Liver (tissue), 9 donors: ENCODE results near the gene TUBB1. TPM values are rescaled to one million over a fixed set of nuclear protein-coding genes. Genes with fewer than 3 reads are reported as not detected.
A peak's percentile ranks its signal among the peaks of the same experiment; 100 is the strongest.
"Not testable (repeated sequence)": the region's sequence is repeated elsewhere in the genome, so short reads cannot be mapped to it uniquely, and the experiment has no call there.

Experiments
- DNase-seq: peaks from one replicate; pipeline ENCODE4 v3.0.0-alpha.2; 2017; ENCODE audit warnings: low spot score
- H3K27ac ChIP-seq, 2 donors: one replicate each; pipeline ENCODE4 v1.7.0; 2013; ENCODE audit warnings: inconsistent platforms in 2 of 2, low read length in 2 of 2, control low read depth in 1 of 2, low read depth in 1 of 2, mild to moderate bottlenecking in 1 of 2
- H3K27me3 ChIP-seq, 4 donors: one replicate each; pipeline versions ENCODE4 v1.6.1 to v1.7.0; 2013; ENCODE audit warnings: low read length in 3 of 4, inconsistent platforms in 1 of 4, mild to moderate bottlenecking in 1 of 4, moderate library complexity in 1 of 4; ENCODE audit not compliant: control insufficient read depth in 4 of 4, insufficient read depth in 4 of 4
- H3K36me3 ChIP-seq, 4 donors: one replicate each; pipeline versions ENCODE4 v1.6.1 to v1.7.0; 2013; ENCODE audit warnings: low read length in 3 of 4, mild to moderate bottlenecking in 3 of 4, low read depth in 1 of 4, moderate library complexity in 1 of 4; ENCODE audit not compliant: control insufficient read depth in 4 of 4, insufficient read depth in 3 of 4
- H3K4me1 ChIP-seq, 4 donors: one replicate each; pipeline versions ENCODE4 v1.6.1 to v1.7.0; 2013; ENCODE audit warnings: low read length in 3 of 4, mild to moderate bottlenecking in 3 of 4, moderate library complexity in 1 of 4; ENCODE audit not compliant: control insufficient read depth in 4 of 4, insufficient read depth in 4 of 4
- H3K4me3 ChIP-seq, 3 donors: one replicate each; pipeline versions ENCODE4 v1.6.1 to v1.7.0; 2013; ENCODE audit warnings: low read length in 3 of 3, control low read depth in 1 of 3, low read depth in 1 of 3, mild to moderate bottlenecking in 1 of 3
- H3K9ac ChIP-seq, 2 donors: one replicate each; pipeline ENCODE4 v1.7.0; 2013; ENCODE audit warnings: low read length in 2 of 2, mild to moderate bottlenecking in 2 of 2, moderate library complexity in 2 of 2, control low read depth in 1 of 2, low read depth in 1 of 2
- H3K9me3 ChIP-seq, 4 donors: one replicate each; pipeline versions ENCODE4 v1.6.1 to v1.7.0; 2013; ENCODE audit warnings: low read length in 3 of 4; ENCODE audit not compliant: control insufficient read depth in 4 of 4
- EGR1 ChIP-seq, 2 donors: IDR thresholded peaks; 2 replicates each; pipeline ENCODE4 v1.6.1; 2016 to 2018; ENCODE audit warnings: antibody characterized with exemption in 2 of 2, low read depth in 2 of 2
- FOXA1 ChIP-seq: IDR thresholded peaks from 2 replicates; pipeline ENCODE4 v1.6.1; 2016; ENCODE audit warnings: antibody characterized with exemption
- FOXA2 ChIP-seq: IDR thresholded peaks from 2 replicates; pipeline ENCODE4 v1.6.1; 2016; ENCODE audit warnings: antibody characterized with exemption
- GABPA ChIP-seq, 2 donors: IDR thresholded peaks in 1 of 2; conservative IDR thresholded peaks in 1 of 2; 2 replicates each; pipeline ENCODE4 v1.6.1; 2016; ENCODE audit warnings: antibody characterized with exemption in 2 of 2, mild to moderate bottlenecking in 1 of 2, moderate library complexity in 1 of 2
- HNF4A ChIP-seq, 2 donors: conservative IDR thresholded peaks; 2 replicates each; pipeline ENCODE4 v1.6.1; 2016; ENCODE audit warnings: antibody characterized with exemption in 2 of 2, mild to moderate bottlenecking in 2 of 2
- HNF4G ChIP-seq: IDR thresholded peaks from 2 replicates; pipeline ENCODE4 v1.6.1; 2016; ENCODE audit warnings: antibody characterized with exemption
- JUND ChIP-seq, 2 donors: IDR thresholded peaks; 2 replicates each; pipeline ENCODE4 v1.6.1; 2016; ENCODE audit warnings: antibody characterized with exemption in 2 of 2
- NR2F2 ChIP-seq: IDR thresholded peaks from 2 replicates; pipeline ENCODE4 v1.6.1; 2016; ENCODE audit warnings: antibody characterized with exemption
- RAD21 ChIP-seq, 2 donors: IDR thresholded peaks; 2 replicates each; pipeline ENCODE4 v1.6.1; 2016; ENCODE audit warnings: antibody characterized with exemption in 2 of 2, mild to moderate bottlenecking in 2 of 2
- RXRA ChIP-seq, 2 donors: IDR thresholded peaks; 2 replicates each; pipeline ENCODE4 v1.6.1; 2017 to 2018; ENCODE audit warnings: antibody characterized with exemption in 2 of 2, mild to moderate bottlenecking in 1 of 2
- SP1 ChIP-seq: IDR thresholded peaks from 2 replicates; pipeline ENCODE4 v1.6.1; 2018; ENCODE audit warnings: antibody characterized with exemption, mild to moderate bottlenecking
- TAF1 ChIP-seq: conservative IDR thresholded peaks from 2 replicates; pipeline ENCODE4 v1.6.1; 2016; ENCODE audit warnings: antibody characterized with exemption, mild to moderate bottlenecking
- YY1 ChIP-seq: IDR thresholded peaks from 2 replicates; pipeline ENCODE4 v1.6.1; 2016; ENCODE audit warnings: antibody characterized with exemption, mild to moderate bottlenecking
- WGBS: extraction: QIAGEN DNeasy Blood & Tissue Kit; methylation state at CpG from one replicate; pipeline ENCODE4 v1.1.7; 2013; 5-methylcytosine and 5-hydroxymethylcytosine counted together
- polyA plus RNA-seq, 2 donors: library from polyadenylated mRNA; stranded (reverse) in 1 of 2; unstranded in 1 of 2; fragments of 200-250 nt in 1 of 2; fragments of >200 nt in 1 of 2; fragmentation: Nextera tagmentation in 1 of 2; extraction: Ambion mirVana in 1 of 2; gene quantifications; one replicate each; pipeline versions ENCODE4 v1.2.1 to v1.2.3, GENCODE V29; 2013 to 2015
- total RNA-seq, 2 donors: library from RNA; depleted of rRNA; stranded (reverse); fragments of >200 nt; gene quantifications; one replicate each; pipeline ENCODE4 v1.2.3, GENCODE V29; 2014
- TF ChIP-seq, protein P1 (sequence below): IDR thresholded peaks from 2 replicates; pipeline ENCODE4 v1.6.1; 2016; ENCODE audit warnings: antibody characterized with exemption
- TF ChIP-seq, protein P2 (sequence below): fragments of 150-350 bp; IDR thresholded peaks from 2 replicates; pipeline ENCODE4 v1.5.1; 2017; ENCODE audit warnings: improper control_type of control experiment, low read depth, low read length; ENCODE audit not compliant: missing input control
- TF ChIP-seq, protein P3 (sequence below): IDR thresholded peaks from 2 replicates; pipeline ENCODE4 v1.6.1; 2016; ENCODE audit warnings: antibody characterized with exemption, mild to moderate bottlenecking
- TF ChIP-seq, protein P4 (sequence below): IDR thresholded peaks from 2 replicates; pipeline ENCODE4 v1.6.1; 2016; ENCODE audit warnings: antibody characterized with exemption
- donor health status: healthy.
- donor health status: healthy.
- donor health status: healthy.
- donor health status: healthy.
- donor health status: healthy.

Gene TUBB1
- total and polyA plus RNA-seq, 4 donors: 0.17 to 59.5 (median 0.24) TPM

DNA sequence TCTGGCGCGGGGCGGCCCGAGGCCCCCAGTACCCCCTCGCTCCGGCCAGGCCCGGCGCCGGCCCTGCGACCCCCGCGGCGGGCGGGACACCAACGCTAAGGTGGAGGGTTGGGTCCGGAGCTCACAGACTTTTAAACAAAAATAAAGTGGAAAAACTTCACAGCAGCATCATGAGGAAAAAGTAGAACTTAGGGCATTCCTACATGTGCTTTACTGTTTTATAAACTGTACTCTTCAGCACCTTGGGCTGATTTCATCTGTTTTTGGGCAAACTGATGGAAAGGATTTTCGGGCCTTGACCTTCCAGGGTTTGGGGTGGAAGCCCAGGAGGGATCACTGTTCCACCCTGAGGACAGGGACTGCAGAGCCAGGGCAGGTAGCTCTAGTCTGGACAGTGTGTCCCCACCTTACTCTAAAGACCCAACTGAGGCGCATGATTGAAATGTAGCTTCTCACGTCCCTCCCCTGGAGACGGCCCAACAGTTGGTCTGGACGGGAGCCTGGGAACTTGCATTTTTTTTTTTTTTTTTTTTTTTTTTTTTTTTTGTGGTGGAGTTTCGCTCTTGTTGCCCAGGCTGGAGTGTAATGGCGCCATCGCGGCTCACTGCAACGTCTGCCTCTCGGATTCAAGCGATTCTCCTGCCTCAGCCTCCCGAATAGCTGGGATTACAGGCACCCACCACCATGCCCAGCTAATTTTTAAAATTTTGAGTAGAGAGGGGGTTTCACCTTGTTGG, 37.4 kb upstream of the TUBB1 start:
- DNase-seq: peak; percentile 44
- H3K4me3 ChIP-seq: peak overlapping the region; percentile 83 to 98 (median 92)
- H3K36me3 ChIP-seq: peaks cover 0 to 4% (median 2%) of the 10 kb centered on the region in 4 donors
- peaks cover 5 to 24% (median 14%) of the 10 kb centered on the region in 4 donors for H3K4me1 ChIP-seq
- H3K9ac ChIP-seq: peak overlapping the region; percentile 85 to 86
- WGBS: 22% methylated on average over 29 of the region's 29 CpGs
- H3K27ac ChIP-seq: peak overlapping the region; percentile 63 to 68
- H3K9me3 ChIP-seq: no peaks in the 10 kb centered on the region
- no peaks in the 10 kb centered on the region for H3K27me3 ChIP-seq
- TF ChIP-seq HNF4G (no peak), RAD21 (IDR thresholded peaks at IDR 0.05) (peak in 1 of 2 donors; percentile 8)

DNA sequence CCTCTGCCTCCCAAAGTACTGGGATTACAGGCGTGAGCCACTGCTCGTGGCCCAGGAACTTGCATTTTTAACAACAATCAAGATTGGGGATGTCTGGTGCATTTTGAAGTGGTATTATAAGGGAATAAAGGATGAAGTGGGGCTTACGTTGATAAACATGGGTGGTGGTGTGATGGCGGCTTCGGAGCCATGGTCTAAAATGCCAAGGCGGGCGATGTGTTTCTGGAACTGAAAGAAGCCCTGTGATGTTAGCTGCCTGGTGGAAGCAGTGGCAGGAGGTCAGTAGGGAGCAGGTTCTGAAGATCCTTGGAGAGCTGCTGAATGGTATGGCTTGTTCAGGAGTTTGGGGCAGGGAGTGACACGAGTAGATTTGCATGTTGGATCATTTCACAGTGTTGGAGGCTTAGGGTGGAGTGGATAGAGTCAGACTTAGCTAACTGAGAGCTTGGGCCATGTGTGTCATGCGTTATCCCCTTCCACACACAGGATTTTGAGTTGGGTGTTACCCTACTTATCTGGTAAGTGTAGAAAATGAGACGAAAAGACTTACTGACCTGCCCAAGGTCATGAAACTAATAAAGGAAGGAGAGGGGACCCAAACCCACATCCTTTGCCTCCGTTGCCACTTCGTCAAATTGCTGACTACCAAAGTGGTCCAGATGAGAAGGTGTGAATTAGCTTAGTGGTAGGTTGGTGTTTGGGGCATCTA, 36.7 kb upstream of the TUBB1 start:
- 88% methylated on average over 12 of the region's 12 CpGs for WGBS
- H3K4me3 ChIP-seq: no peak overlapping the region
- H3K9ac ChIP-seq: no peak overlapping the region
- no peak overlapping the region for H3K27ac ChIP-seq
- H3K36me3 ChIP-seq: peaks cover 0 to 9% (median 6%) of the 10 kb centered on the region in 4 donors
- no peaks in the 10 kb centered on the region for H3K27me3 ChIP-seq
- peaks cover 5 to 30% (median 17%) of the 10 kb centered on the region in 4 donors for H3K4me1 ChIP-seq
- peak; percentile 36 for DNase-seq
- TF ChIP-seq HNF4G: no peak
- TF ChIP-seq GABPA (IDR thresholded peaks at IDR 0.05 in 1 of 2, conservative IDR thresholded peaks at IDR 0.05 in 1 of 2): no peak
- TF ChIP-seq YY1: no peak
- TF ChIP-seq EGR1 (IDR thresholded peaks at IDR 0.05; ENCODE audit: low read depth in 2 of 2): no peak
- no peak for TF ChIP-seq RAD21 (IDR thresholded peaks at IDR 0.05)
- TF ChIP-seq NR2F2: no peak
- TF ChIP-seq HNF4A (conservative IDR thresholded peaks at IDR 0.05): no peak
- TF ChIP-seq TAF1: no peak
- TF ChIP-seq, protein P1, sequence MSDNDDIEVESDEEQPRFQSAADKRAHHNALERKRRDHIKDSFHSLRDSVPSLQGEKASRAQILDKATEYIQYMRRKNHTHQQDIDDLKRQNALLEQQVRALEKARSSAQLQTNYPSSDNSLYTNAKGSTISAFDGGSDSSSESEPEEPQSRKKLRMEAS: no peak
- TF ChIP-seq, protein P2, sequence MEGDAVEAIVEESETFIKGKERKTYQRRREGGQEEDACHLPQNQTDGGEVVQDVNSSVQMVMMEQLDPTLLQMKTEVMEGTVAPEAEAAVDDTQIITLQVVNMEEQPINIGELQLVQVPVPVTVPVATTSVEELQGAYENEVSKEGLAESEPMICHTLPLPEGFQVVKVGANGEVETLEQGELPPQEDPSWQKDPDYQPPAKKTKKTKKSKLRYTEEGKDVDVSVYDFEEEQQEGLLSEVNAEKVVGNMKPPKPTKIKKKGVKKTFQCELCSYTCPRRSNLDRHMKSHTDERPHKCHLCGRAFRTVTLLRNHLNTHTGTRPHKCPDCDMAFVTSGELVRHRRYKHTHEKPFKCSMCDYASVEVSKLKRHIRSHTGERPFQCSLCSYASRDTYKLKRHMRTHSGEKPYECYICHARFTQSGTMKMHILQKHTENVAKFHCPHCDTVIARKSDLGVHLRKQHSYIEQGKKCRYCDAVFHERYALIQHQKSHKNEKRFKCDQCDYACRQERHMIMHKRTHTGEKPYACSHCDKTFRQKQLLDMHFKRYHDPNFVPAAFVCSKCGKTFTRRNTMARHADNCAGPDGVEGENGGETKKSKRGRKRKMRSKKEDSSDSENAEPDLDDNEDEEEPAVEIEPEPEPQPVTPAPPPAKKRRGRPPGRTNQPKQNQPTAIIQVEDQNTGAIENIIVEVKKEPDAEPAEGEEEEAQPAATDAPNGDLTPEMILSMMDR: no peak
- TF ChIP-seq, protein P3, sequence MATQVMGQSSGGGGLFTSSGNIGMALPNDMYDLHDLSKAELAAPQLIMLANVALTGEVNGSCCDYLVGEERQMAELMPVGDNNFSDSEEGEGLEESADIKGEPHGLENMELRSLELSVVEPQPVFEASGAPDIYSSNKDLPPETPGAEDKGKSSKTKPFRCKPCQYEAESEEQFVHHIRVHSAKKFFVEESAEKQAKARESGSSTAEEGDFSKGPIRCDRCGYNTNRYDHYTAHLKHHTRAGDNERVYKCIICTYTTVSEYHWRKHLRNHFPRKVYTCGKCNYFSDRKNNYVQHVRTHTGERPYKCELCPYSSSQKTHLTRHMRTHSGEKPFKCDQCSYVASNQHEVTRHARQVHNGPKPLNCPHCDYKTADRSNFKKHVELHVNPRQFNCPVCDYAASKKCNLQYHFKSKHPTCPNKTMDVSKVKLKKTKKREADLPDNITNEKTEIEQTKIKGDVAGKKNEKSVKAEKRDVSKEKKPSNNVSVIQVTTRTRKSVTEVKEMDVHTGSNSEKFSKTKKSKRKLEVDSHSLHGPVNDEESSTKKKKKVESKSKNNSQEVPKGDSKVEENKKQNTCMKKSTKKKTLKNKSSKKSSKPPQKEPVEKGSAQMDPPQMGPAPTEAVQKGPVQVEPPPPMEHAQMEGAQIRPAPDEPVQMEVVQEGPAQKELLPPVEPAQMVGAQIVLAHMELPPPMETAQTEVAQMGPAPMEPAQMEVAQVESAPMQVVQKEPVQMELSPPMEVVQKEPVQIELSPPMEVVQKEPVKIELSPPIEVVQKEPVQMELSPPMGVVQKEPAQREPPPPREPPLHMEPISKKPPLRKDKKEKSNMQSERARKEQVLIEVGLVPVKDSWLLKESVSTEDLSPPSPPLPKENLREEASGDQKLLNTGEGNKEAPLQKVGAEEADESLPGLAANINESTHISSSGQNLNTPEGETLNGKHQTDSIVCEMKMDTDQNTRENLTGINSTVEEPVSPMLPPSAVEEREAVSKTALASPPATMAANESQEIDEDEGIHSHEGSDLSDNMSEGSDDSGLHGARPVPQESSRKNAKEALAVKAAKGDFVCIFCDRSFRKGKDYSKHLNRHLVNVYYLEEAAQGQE: no peak
- no peak for TF ChIP-seq JUND (IDR thresholded peaks at IDR 0.05)
- TF ChIP-seq SP1: no peak
- TF ChIP-seq FOXA1: no peak
- no peak for TF ChIP-seq FOXA2
- TF ChIP-seq, protein P4, sequence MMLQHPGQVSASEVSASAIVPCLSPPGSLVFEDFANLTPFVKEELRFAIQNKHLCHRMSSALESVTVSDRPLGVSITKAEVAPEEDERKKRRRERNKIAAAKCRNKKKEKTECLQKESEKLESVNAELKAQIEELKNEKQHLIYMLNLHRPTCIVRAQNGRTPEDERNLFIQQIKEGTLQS: no peak
- no peak for TF ChIP-seq RXRA (IDR thresholded peaks at IDR 0.05)
- H3K9me3 ChIP-seq: no peaks in the 10 kb centered on the region

DNA sequence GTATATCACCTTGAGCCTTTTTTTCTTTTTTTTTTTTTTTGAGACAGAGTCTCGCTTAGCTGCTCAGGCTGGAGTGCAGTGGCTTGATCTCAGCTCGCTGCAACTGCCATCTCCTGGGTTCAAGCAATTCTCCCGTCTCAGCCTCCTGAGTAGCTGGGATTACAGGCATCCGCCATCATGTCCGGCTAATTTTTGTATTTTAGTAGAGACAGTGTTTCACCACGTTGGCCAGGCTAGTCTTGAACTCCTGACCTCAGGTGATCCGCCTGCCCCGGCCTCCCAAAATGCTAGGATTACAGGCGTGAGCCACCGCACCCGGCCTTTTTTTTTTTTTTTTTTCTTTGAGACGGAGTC, 36.1 kb upstream of the TUBB1 start:
- Histone ChIP-seq H3K4me1 (peaks cover 5 to 35% (median 22%) of the 10 kb centered on the region in 4 donors), H3K36me3 (peaks cover 0 to 13% (median 10%) of the 10 kb centered on the region in 4 donors)
- 83% methylated on average over 12 of the region's 12 CpGs for WGBS
- not testable (repeated sequence) for H3K4me3 ChIP-seq, H3K27ac ChIP-seq, H3K9ac ChIP-seq, H3K27me3 ChIP-seq, H3K9me3 ChIP-seq, DNase-seq
